Endothelial cell of umbilical vein (primary cell): ENCODE results near the gene OPRL1.

Experiments used
- CTCF ChIP-seq, 2 donors: IDR thresholded peaks; 1 replicate in 1 of 2; 2 replicates in 1 of 2; pipeline ENCODE4 v1.5.1; 2011; ENCODE audit warnings: low read length in 2 of 2, mild to moderate bottlenecking in 2 of 2, moderate library complexity in 2 of 2, control low read depth in 1 of 2, inconsistent platforms in 1 of 2, low read depth in 1 of 2; ENCODE audit not compliant: insufficient read depth in 1 of 2; ENCODE audit errors: extremely low read depth in 1 of 2
- EZH2 ChIP-seq: IDR thresholded peaks from 2 replicates; pipeline ENCODE4 v1.6.1; 2012; ENCODE audit warnings: borderline replicate concordance, low read depth, mild to moderate bottlenecking, moderate library complexity, low read length, inconsistent platforms; ENCODE audit not compliant: severe bottlenecking
- FOS ChIP-seq: IDR thresholded peaks from 2 replicates; pipeline ENCODE4 v1.6.1; 2011; ENCODE audit warnings: mild to moderate bottlenecking, low read length, moderate library complexity, borderline replicate concordance; ENCODE audit not compliant: insufficient read depth
- MAX ChIP-seq: IDR thresholded peaks from 2 replicates; pipeline ENCODE4 v1.6.1; 2011; ENCODE audit not compliant: insufficient read depth, insufficient read length
- POLR2A ChIP-seq: IDR thresholded peaks from 2 replicates; pipeline ENCODE4 v1.6.1; 2012; ENCODE audit warnings: low read depth, mild to moderate bottlenecking, control low read depth, low read length
- POLR2AphosphoS5 ChIP-seq: IDR thresholded peaks from 2 replicates; pipeline ENCODE4 v1.6.1; 2012; ENCODE audit warnings: low read depth, mild to moderate bottlenecking, control low read depth, low read length, moderate library complexity; ENCODE audit not compliant: insufficient read depth

GRCh38 chr20:64131406-64131805 lies 51.5 kb downstream of the OPRL1 start:
- TF ChIP-seq CTCF (IDR thresholded peaks at IDR 0.05; ENCODE audit: extremely low read depth in 1 of 2, insufficient read depth in 1 of 2, low read depth in 1 of 2, low read length in 2 of 2), result peak in 1 of 2 donors; percentile 48
- TF ChIP-seq POLR2AphosphoS5, result no peak
- TF ChIP-seq MAX, result no peak
- no peak for TF ChIP-seq POLR2A
- TF ChIP-seq FOS, result no peak
- TF ChIP-seq EZH2, result no peak
